Suppressor macrophage treated with lipopolysaccharide for 4 hours (primary cell): ENCODE results near the gene UFSP2.

Experiments
- DNase-seq: peaks from one replicate; pipeline ENCODE4 v3.0.0-alpha.2; 2020

The UFSP2 gene

DNA sequence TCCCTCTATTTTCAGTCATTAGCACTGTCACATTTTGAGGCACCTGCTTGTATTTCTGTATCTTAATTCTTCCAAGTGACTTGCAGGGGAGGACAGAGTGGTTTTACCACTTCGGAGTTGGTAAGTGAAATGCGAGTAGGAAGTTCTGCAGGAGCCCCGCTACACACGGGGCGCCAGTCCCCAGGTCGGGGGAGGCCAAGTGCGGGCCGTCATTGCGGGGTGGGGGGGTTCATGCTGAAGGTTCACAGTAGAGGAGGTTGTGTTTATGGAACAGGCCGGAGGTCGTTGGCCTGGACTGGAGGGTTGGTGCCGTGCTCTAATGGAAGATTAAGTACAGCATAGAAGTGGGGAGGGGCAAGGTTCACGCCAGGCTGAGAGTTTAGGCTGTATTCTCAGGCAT, 74.1 kb downstream of the UFSP2 start:
- DNase-seq: no peak
